HG02678 (cell line): ENCODE results near the gene PALS2.

Experiments
- ATAC-seq: cut with Tn5 transposase; IDR thresholded peaks from one replicate; pipeline ENCODE4 v1.9.1; 2021; ENCODE audit warnings: mild to moderate bottlenecking, moderate library complexity; ENCODE audit not compliant: unreplicated experiment

The PALS2 gene

DNA sequence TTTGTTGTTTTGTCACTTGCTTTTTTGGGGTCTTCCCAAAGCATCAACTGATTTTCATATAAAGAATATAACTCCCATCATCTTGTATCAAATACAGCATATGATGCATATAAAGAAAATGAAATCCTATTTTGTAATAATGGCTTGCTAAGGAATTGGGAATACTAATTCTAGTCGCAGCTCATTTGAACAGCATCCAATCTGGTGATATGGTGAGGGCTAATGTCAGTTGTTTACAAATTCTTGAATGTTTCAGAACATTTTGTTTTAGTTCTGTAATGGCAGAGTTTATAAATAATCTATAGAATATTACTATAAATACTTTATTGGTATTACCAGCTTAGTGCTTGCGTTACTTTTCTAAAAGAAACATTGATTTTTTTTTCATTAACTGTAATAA is 8.9 kb downstream of the PALS2 start:
- ATAC-seq = no peak

DNA sequence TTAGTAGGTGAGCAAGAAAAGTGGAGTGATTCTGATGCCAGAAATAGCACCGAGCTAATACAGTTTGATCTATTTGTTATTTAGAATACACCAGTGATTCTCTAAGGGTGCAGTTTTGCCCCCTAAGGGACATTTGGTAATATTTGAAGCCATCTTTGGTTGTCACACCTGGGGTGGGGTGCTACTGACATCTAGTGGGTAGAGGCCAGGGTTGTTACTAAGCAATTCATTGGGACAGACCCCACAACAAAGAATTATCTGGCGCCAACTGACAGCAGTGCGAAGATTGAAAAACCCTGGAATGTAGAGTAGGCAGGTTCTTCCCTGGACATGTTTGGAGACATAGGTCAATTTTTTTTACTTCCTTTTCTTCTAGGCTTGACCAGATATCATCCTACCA is 14.6 kb downstream of the PALS2 start:
- ATAC-seq = peak; percentile 74

DNA sequence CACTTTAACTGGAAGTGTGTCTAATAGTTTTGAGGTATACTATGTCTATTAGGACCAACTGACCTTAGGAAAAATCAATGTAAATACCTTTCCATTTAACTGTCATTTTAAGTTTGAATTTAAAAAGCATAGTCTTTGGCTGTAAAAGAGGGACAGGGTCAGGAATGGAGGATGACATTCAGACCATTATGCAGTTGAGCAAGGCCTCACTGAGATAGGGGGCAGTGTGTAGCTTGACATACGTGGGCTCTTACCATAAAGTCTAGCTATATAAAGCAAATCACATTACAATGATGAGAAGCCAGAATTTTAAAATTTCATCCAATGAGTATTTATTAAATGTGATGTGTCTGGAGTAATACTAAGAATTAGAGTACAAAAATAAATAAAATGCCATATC is 17.9 kb downstream of the PALS2 start:
- no peak for ATAC-seq

- ATAC-seq = peak; percentile 72
Observed at GRCh38 chr7:24595671-24596418, 22.6 kb downstream of the PALS2 start.

- ATAC-seq = peak; percentile 48
Observed at GRCh38 chr7:24597014-24597413, 23.8 kb downstream of the PALS2 start.

- no peak for ATAC-seq
Observed at GRCh38 chr7:24601600-24601999, 28.3 kb downstream of the PALS2 start.

- no peak for ATAC-seq
Observed at GRCh38 chr7:24602860-24603456, 29.7 kb downstream of the PALS2 start.

GRCh38 chr7:24604630-24605029 is 31.4 kb downstream of the PALS2 start:
- no peak for ATAC-seq

- ATAC-seq = no peak
Observed at GRCh38 chr7:24608504-24608903, 35.3 kb downstream of the PALS2 start.

- ATAC-seq = no peak
Observed at GRCh38 chr7:24609059-24609458, 35.8 kb downstream of the PALS2 start.

DNA sequence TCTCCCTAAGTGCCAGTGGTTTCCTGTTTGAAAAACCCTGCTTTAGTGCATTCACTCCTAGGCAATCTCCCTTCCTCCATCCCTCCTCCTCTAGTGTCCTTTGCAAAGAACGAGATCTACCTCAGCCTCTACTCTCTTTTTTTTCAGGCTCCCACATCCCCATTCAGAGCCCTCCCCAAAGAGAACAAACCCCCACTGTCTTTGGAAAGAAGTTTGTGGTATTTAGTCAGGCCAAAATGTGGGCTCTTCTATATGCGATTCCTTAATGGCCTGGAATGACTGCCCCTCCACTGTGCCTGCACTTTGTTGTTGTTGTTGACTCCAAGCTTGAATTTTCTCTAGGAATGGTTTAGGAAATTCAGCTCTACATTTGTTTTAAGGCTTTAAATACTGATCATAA is 36.3 kb downstream of the PALS2 start:
- ATAC-seq = no peak

DNA sequence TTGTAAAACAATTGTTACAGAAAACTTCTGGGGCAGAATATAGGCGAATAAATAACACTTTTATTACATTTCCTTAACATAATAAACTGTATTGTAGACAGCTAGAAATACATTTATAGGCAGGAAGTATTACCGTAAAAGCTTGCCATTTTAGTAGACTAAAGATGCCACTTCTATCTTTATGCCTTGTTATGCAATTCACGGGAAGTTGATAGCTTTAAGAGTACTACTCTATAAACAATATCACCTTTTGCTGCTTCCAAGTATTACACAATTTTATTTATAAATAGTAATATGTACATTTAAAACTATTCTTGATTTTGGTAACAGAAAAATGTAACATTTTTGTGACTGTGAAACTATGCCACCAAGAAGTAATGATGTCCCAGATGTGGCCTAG is 37.9 kb downstream of the PALS2 start:
- ATAC-seq = no peak

GRCh38 chr7:24617957-24618616 is 44.8 kb downstream of the PALS2 start:
- ATAC-seq = no peak

GRCh38 chr7:24619978-24620377 is 46.7 kb downstream of the PALS2 start:
- ATAC-seq = no peak

- ATAC-seq = no peak
Observed at GRCh38 chr7:24622646-24623182, 49.5 kb downstream of the PALS2 start.
